OCI-M2 (cell line): ENCODE measurements around the gene ARID4B.

Source experiments
- DNase-seq: peaks from one replicate; lab custom pipeline; 2025; ENCODE audit not compliant: unreplicated experiment; lab: John Stamatoyannopoulos, UW

The ARID4B gene

DNA sequence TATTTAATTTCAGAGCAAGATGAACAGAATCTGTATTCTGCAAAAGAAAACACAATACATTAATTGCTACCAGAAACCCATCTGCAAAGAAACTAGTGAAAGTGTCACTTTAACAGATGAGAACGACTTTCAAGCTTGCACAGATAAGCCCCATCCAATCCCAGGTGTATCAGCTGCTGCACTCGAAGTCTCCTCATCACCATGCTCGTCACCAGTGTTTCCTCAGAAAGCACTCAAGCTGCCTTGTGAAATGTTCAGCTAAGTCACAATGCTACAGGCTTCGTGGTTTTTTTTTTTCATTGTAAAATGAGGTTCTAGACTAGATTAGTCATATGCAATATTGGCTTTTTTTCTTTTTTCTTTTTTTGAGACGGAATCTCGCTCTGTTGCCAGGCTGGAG is 196.0 kb downstream of the ARID4B start:
- DNase-seq, result no peak

DNA sequence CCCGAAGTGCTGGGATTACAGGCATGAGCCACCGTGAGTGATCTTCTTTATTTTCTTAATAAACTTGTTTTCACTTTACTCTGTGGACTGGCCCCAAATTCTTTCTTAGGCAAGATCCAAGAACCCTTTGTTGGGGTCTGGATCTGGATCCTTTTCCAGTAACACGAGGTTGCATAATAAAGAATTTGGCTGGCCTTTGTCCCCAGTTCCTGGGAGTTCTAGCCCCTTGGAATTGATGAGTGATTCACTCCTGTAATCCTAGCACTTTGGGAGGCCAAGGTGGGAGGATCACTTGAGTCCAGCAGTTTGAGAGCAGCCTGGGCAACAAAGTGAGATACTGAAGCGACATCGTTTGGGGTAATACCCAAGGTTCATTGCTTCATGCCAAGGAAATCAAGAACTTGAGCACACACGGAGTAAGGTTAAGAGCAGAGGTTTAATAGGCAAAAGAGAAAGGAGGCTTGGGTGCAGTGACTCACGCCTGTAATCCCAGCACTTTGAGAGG is 197.2 kb downstream of the ARID4B start:
- DNase-seq, result no peak

DNA sequence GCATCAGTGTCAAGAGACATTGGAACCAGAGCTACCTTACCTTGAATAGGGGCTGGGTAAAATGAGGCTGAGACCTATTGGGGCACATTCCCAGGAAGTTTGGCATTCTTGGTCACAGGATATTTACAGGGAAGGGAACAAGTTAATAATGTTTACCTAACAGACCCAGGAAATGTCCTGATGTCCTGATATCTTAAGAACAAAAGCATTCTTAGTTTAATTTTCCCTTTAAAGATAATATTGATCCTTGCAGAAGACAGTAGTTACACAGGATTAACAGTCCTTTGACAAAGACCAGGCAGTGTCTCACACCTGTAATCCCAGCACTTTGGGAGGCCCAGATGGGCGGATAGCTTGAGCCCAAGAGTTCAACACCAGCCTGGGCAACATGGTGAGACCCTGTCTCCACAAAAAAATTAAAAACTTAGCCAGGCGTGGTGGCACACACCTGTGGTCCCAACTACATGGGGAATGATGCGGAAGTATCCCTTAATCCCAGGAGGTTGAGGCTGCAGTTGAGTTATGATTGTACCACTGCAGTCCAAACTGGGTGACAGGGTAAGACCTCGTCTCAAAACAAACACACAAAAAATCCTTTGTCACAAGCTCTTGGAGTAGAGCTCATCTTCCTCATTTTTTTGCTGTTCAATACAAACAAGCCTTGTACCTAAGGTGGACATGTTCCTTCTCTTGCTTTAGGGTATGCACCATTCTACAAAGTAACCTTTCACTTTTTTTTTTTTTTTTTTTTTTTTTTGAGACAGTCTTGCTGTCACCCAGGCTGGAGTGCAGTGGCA is 198.0 kb downstream of the ARID4B start:
- DNase-seq, result no peak

DNA sequence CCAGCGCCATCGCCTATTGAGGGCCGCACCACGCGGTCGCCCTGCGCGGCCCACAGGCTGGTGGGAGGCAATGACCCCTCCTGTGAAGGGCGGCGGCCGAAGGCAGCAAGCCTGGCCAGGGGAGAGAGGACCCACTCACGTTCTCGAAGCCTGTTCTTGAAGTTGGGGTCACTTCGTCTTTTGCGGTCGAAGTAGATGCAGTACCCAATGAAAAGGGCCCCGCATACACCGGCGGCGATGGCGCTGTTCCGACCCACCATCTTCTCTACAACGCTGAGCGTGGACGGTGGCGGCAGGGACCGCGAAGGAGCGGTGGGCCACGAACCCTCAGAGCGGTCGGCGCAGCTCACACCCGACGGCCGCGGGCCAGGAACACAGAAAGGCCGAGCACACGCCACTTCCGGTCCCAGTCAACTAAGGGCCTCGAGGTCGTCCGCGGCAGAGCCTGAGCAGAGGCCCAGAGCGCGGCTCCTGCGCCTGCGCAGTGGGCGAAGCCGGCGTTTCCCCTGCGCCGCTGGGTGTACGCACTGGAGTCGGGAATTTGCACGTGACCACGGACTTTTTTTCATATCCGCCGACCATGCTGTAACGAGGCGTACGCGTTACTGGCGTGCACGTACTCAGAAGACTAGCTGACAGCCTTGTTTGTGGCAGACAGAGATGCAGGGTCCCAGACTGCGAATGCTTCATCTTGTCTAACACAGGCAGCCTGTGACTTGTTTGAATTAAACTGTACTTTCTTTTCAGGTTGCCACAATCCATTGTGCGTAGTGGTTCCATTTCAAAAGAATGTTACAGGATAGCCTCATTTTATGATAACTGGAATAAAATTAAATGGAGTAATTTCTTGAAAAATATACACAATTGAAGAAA is 199.3 kb downstream of the ARID4B start, which contains the start of gene TOMM20:
TSS of gene TOMM20 (minus strand) at position 382 of the 873 bp plus-strand sequence. CDS start at position 260, 122 bp downstream.
- DNase-seq, result peak; percentile 67

DNA sequence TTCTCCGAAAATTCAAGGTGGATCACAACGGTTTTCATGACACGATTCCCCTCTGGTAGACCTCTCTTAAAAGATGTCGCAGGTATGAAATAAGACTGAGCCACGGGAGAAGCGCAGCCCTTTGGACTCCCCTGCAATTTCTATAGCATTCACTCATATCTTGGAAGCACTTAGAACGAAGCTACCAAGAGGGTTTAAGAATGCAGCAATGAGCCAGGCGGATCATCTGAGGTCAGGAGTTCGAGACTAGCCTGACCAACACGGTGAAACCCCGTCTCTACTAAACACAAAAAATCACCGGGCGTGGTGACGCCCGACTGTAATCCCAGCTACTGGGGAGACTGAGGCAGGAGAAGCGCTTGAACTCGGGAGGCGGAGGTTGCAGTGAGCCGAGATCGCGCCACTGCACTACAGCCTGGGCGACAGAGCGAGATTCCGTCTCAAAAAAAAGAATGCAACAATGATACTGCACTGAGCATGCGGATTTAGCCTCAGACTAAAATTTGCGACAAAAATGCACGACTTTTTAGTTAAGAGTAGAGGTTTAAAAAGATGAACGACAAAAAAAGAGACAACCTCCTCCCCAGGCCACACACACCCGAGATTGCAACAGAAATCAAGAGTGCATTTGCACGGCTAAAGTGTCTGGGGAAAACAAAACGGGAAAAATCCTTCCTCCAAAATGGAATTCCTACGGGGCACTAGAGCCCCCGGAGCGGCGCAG is 200.1 kb downstream of the ARID4B start:
- DNase-seq, result no peak

DNA sequence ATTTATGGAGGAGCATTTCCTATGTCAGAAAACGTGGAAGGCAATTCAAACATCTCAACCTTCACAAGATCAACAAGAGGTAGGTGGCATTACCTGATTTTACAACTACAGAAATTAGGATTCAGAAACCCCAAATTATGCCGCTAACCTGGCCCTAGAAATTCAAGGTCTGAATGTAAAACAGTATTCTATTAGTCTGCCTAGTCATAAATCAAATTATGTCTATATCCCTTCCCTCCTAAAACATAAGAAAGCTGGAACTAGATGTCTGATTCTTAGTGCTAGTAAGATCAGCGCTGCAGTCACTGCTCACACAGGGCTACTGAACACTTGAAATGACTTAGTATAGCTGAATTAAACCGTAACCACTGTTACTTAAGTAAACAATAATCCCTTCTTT is 200.8 kb downstream of the ARID4B start:
- no peak for DNase-seq

DNA sequence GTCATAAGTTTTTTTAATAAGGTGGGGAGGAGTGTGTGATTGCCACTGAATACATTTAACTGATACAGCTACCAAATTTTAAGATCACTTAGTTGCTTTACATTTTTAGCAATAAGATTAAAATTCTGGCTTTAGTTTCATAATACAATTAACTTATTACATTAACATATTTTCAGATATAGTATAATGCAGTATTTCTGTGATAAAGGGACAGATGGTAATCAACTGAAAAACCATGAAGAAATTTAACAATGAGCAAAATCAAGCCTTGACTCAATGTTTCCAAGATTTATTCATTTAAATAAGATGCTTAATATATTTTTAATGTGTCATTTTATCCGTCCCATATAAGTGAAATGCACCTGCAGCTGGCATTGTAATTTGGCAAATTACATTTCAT is 203.3 kb downstream of the ARID4B start:
- no peak for DNase-seq

DNA sequence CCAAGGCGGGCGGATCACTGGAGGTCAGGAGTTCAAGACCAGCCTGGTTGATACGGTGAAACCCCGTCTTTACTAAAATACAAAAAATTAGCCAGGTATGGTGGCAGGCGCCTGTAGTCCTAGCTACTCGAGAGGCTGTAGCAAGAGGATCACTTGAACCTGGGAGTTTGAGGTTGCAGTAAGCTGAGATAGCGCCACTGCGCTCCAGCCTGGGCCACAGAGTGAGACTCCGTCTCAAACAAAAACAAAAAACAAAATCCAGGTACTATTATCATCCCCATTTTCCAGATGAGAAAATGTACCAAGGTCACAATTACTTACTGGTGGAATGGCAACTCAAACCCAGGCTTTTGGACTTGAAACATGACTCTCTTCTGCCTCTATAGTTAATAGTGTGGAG is 203.9 kb downstream of the ARID4B start:
- no peak for DNase-seq

DNA sequence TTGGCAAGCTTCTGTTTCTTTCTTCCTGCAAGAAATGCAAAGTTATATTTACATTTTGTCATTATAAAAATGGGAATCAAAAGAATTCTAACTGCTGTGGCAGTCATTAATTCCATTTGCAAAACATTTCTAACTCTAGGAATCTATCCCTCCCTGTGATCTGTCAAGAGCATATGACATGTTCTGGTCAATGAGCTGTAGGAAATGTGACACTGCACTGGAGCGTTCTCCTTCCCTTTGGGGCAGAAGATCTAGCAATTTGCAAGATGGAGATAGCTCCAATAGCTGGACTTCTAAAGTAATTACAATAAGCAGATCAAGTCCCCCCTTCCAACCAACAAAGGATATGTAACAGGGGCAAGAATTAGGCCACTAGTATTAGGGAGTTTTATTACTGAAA is 205.6 kb downstream of the ARID4B start:
- DNase-seq, result no peak
